GM23338 (cell line): Measurements from ENCODE around the gene ITPR3. TPM values are rescaled to one million over a fixed set of nuclear protein-coding genes. Genes with fewer than 3 reads are reported as not detected.

Experiments used
- ATAC-seq: fragments of 200-7000 bp; cut with Tn5 transposase; 3 replicates; pipeline ENCODE4 v1.9.1; 2020
- DNase-seq: peaks from one replicate; pipeline ENCODE4 v3.0.0-alpha.2; 2015; ENCODE audit warnings: low spot score
- H2AFZ ChIP-seq: fragments of 200-600 bp; sonication (generic); 2 replicates; pipeline ENCODE4 v1.8.0; 2016; ENCODE audit warnings: antibody characterized with exemption, mild to moderate bottlenecking, moderate library complexity
- H3F3A ChIP-seq: fragments of 200-600 bp; sonication (generic); replicated peaks from 2 replicates; pipeline ENCODE4 v1.8.0; 2017; ENCODE audit warnings: antibody characterized with exemption, mixed run types, low read depth
- H3K27ac ChIP-seq: fragments of 200-600 bp; sonication (generic); 2 replicates; pipeline ENCODE4 v1.6.1; 2016; ENCODE audit warnings: low read depth
- H3K27me3 ChIP-seq: fragments of 200-600 bp; sonication (generic); 2 replicates; pipeline ENCODE4 v1.8.0; 2016; ENCODE audit warnings: mild to moderate bottlenecking, mixed run types, moderate library complexity; ENCODE audit not compliant: insufficient read depth
- H3K36me3 ChIP-seq: fragments of 200-600 bp; sonication (generic); 2 replicates; pipeline ENCODE4 v1.8.0; 2016; ENCODE audit warnings: mild to moderate bottlenecking; ENCODE audit not compliant: insufficient read depth
- H3K4me1 ChIP-seq: fragments of 200-600 bp; sonication (generic); 2 replicates; pipeline ENCODE4 v1.8.0; 2016; ENCODE audit warnings: mild to moderate bottlenecking, moderate library complexity; ENCODE audit not compliant: insufficient read depth
- H3K4me2 ChIP-seq: fragments of 200-600 bp; sonication (generic); 2 replicates; pipeline ENCODE4 v1.7.1; 2017; ENCODE audit warnings: mixed run types
- H3K4me3 ChIP-seq: fragments of 200-600 bp; sonication (generic); 2 replicates; pipeline ENCODE4 v1.6.1; 2016; ENCODE audit warnings: mixed run types
- H3K79me2 ChIP-seq: fragments of 200-600 bp; sonication (generic); replicated peaks from 2 replicates; pipeline ENCODE4 v1.8.0; 2017; ENCODE audit warnings: mild to moderate bottlenecking; ENCODE audit not compliant: insufficient read depth
- H3K9me2 ChIP-seq: fragments of 200-600 bp; sonication (generic); 2 replicates; pipeline ENCODE4 v1.8.0; 2017; ENCODE audit not compliant: insufficient read depth
- H4K20me1 ChIP-seq: fragments of 200-600 bp; sonication (generic); replicated peaks from 2 replicates; pipeline ENCODE4 v1.8.0; 2017; ENCODE audit warnings: mild to moderate bottlenecking; ENCODE audit not compliant: insufficient read depth
- H3K27ac Mint-ChIP-seq: 2 replicates; pipeline ENCODE4 v1.8.0; 2020; ENCODE audit warnings: inconsistent platforms, mild to moderate bottlenecking, moderate library complexity, mixed read lengths
- H3K27me3 Mint-ChIP-seq: 3 replicates; pipeline ENCODE4 v1.8.0; 2022; ENCODE audit warnings: low read depth, mild to moderate bottlenecking, moderate library complexity, mixed read lengths, inconsistent platforms; ENCODE audit not compliant: insufficient read depth, poor library complexity
- H3K36me3 Mint-ChIP-seq: 3 replicates; pipeline ENCODE4 v1.8.0; 2021; ENCODE audit warnings: low read depth, mild to moderate bottlenecking, inconsistent platforms, moderate library complexity, mixed read lengths
- H3K4me1 Mint-ChIP-seq: 3 replicates; pipeline ENCODE4 v1.8.0; 2020; ENCODE audit warnings: mild to moderate bottlenecking, inconsistent platforms, mixed read lengths
- H3K4me3 Mint-ChIP-seq: 3 replicates; pipeline ENCODE4 v1.8.0; 2021; ENCODE audit warnings: moderate library complexity, mild to moderate bottlenecking, inconsistent platforms, mixed read lengths
- H3K9me3 Mint-ChIP-seq: 3 replicates; pipeline ENCODE4 v1.8.0; 2020; ENCODE audit warnings: moderate library complexity, mild to moderate bottlenecking, inconsistent platforms, mixed read lengths
- EZH2 ChIP-seq: fragments of 200-600 bp; sonication (generic); IDR thresholded peaks from one replicate; pipeline ENCODE4 v1.8.0; 2017; ENCODE audit warnings: antibody characterized with exemption, mild to moderate bottlenecking, low read depth; ENCODE audit not compliant: unreplicated experiment
- EZH2phosphoT487 ChIP-seq: fragments of 200-600 bp; sonication (generic); IDR thresholded peaks from one replicate; pipeline ENCODE4 v1.8.1; 2018; ENCODE audit warnings: antibody characterized with exemption; ENCODE audit not compliant: unreplicated experiment
- JUNB ChIP-seq: IDR thresholded peaks from one replicate; pipeline ENCODE4 v1.6.1; 2016; ENCODE audit warnings: antibody characterized with exemption; ENCODE audit not compliant: unreplicated experiment
- STAT1 ChIP-seq: IDR thresholded peaks from one replicate; pipeline ENCODE4 v1.6.1; 2016; ENCODE audit warnings: antibody characterized with exemption; ENCODE audit not compliant: unreplicated experiment
- ZNF114 ChIP-seq: fragments of 250-450 bp; sonication (Bioruptor Pico); IDR thresholded peaks from 2 replicates; pipeline ENCODE4 v1.5.0; 2020; ENCODE audit warnings: mild to moderate bottlenecking, moderate library complexity
- ZNF462 ChIP-seq: fragments of 250-450 bp; sonication (Bioruptor Pico); IDR thresholded peaks from 2 replicates; pipeline ENCODE4 v1.5.0; 2020; ENCODE audit warnings: mild to moderate bottlenecking, moderate library complexity
- polyA plus RNA-seq: library from polyadenylated mRNA; unstranded; fragments of >200 nt; fragmentation: Nextera tagmentation; extraction: Ambion mirVana; gene quantifications from 2 replicates; pipeline ENCODE4 v1.2.1, GENCODE V29; 2016
- total RNA-seq: library from RNA; depleted of rRNA; stranded (reverse); fragments of >200 nt; shearing (Covaris generic); gene quantifications from 2 replicates; pipeline ENCODE4 v1.2.3, GENCODE V29; 2014
- TF ChIP-seq, protein P1 (sequence below): IDR thresholded peaks from 2 replicates; pipeline ENCODE4 v1.6.1; 2016; ENCODE audit warnings: antibody characterized with exemption
- TF ChIP-seq, protein P2 (sequence below), 2 experiments: fragments of 200-600 bp in 1 of 2; sonication (generic) in 1 of 2; conservative IDR thresholded peaks; 2 replicates each; pipeline versions ENCODE4 v1.5.1 to v1.6.1; 2016 to 2017; ENCODE audit warnings: antibody characterized with exemption in 2 of 2, low read depth in 2 of 2, mild to moderate bottlenecking in 2 of 2, moderate library complexity in 1 of 2

ITPR3 gene
- total and polyA plus RNA-seq, 2 experiments from 2014 or later = 7.3 to 31.9 TPM

DNA sequence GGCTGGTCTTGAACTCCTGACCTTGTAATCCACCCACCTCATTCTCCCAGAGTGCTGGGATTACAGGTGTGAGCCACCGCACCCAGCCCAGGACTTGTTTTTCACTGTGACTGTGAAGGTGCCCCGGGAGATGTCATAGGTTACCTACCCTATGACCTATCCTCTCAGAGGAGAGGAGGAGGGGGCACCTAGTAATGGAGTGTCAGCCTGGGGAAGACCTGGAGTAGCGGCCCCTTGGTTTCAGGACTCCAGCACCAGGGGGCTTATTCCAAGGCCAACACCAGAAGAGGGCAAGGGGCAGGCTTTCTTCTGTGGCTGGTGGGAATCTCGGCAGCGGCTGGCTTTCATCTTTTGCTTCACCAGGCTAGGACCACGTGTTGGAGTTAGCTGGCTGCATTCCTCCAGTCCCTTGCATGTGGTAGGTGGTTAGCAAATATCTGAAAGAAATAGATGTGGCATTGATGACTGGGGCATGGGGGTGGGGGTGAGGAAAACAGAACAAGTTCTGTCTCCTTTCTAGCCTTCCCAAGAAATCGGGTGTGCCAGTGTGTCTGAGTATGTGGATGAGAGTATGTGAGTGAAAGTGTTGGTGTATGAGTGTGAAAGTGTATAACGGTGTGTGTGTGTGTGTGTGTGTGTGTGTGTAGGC, 7.9 kb upstream of the ITPR3 start:
- no peak for ATAC-seq

More for the DNA sequence above, 7.9 kb upstream of the ITPR3 start:
- Histone ChIP-seq H4K20me1 (no peaks in the 10 kb centered on the region), H3K9me2 (no peaks in the 10 kb centered on the region), H3K4me3 (no peak overlapping the region), H3K27me3 (0 out of 2 replicates have a peak, but pooled peaks cover 4% of the 10 kb centered on the region), H3K27ac (no peak overlapping the region), H3F3A (no peaks in the 10 kb centered on the region), H3K79me2 (no peaks in the 10 kb centered on the region), H2AFZ (peak overlapping the region; percentile 28; the same call in 1 of the 2 replicates), H3K4me2 (no peak overlapping the region), H3K36me3 (no peaks in the 10 kb centered on the region), H3K4me1 (peaks cover 25% of the 10 kb centered on the region)
- Mint-ChIP-seq H3K4me1 (peaks cover 30% of the 10 kb centered on the region), H3K4me3 (no peak overlapping the region; the same call in 2 of the 3 replicates), H3K27me3 (peaks cover 13% of the 10 kb centered on the region), H3K9me3 (no peaks in the 10 kb centered on the region), H3K27ac (no peak overlapping the region), H3K36me3 (no peaks in the 10 kb centered on the region)
- TF ChIP-seq, protein P1, sequence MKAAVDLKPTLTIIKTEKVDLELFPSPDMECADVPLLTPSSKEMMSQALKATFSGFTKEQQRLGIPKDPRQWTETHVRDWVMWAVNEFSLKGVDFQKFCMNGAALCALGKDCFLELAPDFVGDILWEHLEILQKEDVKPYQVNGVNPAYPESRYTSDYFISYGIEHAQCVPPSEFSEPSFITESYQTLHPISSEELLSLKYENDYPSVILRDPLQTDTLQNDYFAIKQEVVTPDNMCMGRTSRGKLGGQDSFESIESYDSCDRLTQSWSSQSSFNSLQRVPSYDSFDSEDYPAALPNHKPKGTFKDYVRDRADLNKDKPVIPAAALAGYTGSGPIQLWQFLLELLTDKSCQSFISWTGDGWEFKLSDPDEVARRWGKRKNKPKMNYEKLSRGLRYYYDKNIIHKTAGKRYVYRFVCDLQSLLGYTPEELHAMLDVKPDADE = no peak
- TF ChIP-seq, protein P2, sequence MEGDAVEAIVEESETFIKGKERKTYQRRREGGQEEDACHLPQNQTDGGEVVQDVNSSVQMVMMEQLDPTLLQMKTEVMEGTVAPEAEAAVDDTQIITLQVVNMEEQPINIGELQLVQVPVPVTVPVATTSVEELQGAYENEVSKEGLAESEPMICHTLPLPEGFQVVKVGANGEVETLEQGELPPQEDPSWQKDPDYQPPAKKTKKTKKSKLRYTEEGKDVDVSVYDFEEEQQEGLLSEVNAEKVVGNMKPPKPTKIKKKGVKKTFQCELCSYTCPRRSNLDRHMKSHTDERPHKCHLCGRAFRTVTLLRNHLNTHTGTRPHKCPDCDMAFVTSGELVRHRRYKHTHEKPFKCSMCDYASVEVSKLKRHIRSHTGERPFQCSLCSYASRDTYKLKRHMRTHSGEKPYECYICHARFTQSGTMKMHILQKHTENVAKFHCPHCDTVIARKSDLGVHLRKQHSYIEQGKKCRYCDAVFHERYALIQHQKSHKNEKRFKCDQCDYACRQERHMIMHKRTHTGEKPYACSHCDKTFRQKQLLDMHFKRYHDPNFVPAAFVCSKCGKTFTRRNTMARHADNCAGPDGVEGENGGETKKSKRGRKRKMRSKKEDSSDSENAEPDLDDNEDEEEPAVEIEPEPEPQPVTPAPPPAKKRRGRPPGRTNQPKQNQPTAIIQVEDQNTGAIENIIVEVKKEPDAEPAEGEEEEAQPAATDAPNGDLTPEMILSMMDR (conservative IDR thresholded peaks at IDR 0.05; ENCODE audit: low read depth in 2 of 2) = no peak
- TF ChIP-seq ZNF114 (CRISPR knock-in tag) (no peak), EZH2phosphoT487 (no peak), JUNB (no peak), EZH2 (no peak), STAT1 (no peak), ZNF462 (CRISPR knock-in tag) (no peak)
- no peak for DNase-seq
